Measurements from ENCODE around the gene GDF9. TPM values are rescaled to one million over a fixed set of nuclear protein-coding genes. Genes with fewer than 3 reads are reported as not detected.

Gene GDF9
- total RNA-seq, 1 experiment from 2014 or later: 0.54 TPM

DNA sequence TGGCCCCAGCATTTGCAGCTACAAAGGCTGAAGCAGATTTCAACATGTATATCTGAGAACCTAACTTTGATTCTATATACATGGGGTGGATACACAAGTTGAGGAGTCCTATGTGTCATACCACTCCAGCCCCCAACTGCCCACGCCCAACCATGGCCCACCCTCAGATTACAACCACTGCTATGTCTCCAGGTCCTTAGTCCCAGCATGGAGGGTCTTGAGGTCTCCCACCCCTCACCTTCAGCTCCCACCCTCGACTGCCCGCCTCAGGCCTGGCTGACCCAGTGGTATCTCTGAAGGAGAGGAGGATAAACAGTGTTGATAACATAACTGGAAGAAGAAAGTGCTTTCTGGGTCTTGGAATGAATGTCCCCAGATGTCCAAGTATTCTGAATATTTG, 44.9 kb downstream of the GDF9 start:
- ChIA-PET CTCF (interaction anchor here (0.5 to 2.0 kb wide), 5 partner anchors 14 to 340 kb away, joined by 3 to 15 read pairs (median 4); partner anchors contain the start of gene CCNI2), POLR2A (no interaction called here)
- H3K4me3 ChIP-seq (ENCODE audit: low read depth in 2 of 2, low read length in 2 of 2): no peak overlapping the region
- no peaks in the 10 kb centered on the region for H3K27me3 ChIP-seq (ENCODE audit: control insufficient read depth, insufficient read depth, low read length)
- no peaks in the 10 kb centered on the region for H3K9me3 ChIP-seq (ENCODE audit: control insufficient read depth, insufficient read depth, low read depth, low read length)
- intact Hi-C loops (cut with micrococcal nuclease; ENCODE audit: unreplicated experiment) (loop anchor here (10.0 kb wide), 1 partner anchor 437 kb away; no protein-coding TSS in a partner anchor), in situ Hi-C loops (cut with HindIII; ENCODE audit: low pct_unique_long_range_greater_than_20kb, low sequenced_read_pairs) (no loop called here)
- BruUV-seq (replicated peaks): no TSS peak
- ATAC-seq: no peak
- TF ChIP-seq, protein P1, sequence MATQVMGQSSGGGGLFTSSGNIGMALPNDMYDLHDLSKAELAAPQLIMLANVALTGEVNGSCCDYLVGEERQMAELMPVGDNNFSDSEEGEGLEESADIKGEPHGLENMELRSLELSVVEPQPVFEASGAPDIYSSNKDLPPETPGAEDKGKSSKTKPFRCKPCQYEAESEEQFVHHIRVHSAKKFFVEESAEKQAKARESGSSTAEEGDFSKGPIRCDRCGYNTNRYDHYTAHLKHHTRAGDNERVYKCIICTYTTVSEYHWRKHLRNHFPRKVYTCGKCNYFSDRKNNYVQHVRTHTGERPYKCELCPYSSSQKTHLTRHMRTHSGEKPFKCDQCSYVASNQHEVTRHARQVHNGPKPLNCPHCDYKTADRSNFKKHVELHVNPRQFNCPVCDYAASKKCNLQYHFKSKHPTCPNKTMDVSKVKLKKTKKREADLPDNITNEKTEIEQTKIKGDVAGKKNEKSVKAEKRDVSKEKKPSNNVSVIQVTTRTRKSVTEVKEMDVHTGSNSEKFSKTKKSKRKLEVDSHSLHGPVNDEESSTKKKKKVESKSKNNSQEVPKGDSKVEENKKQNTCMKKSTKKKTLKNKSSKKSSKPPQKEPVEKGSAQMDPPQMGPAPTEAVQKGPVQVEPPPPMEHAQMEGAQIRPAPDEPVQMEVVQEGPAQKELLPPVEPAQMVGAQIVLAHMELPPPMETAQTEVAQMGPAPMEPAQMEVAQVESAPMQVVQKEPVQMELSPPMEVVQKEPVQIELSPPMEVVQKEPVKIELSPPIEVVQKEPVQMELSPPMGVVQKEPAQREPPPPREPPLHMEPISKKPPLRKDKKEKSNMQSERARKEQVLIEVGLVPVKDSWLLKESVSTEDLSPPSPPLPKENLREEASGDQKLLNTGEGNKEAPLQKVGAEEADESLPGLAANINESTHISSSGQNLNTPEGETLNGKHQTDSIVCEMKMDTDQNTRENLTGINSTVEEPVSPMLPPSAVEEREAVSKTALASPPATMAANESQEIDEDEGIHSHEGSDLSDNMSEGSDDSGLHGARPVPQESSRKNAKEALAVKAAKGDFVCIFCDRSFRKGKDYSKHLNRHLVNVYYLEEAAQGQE (IDR thresholded peaks at IDR 0.05; ENCODE audit: insufficient read depth in 1 of 2, low read depth in 2 of 2, low read length in 1 of 2): no peak
- no peak for TF ChIP-seq TCF7L2 (IDR thresholded peaks at IDR 0.05; ENCODE audit: low read depth, low read length)
- no peak for TF ChIP-seq SIN3A (IDR thresholded peaks at IDR 0.05; ENCODE audit: borderline replicate concordance, insufficient read depth, low read depth, low read length)
- no peak for TF ChIP-seq POLR2AphosphoS5 (IDR thresholded peaks at IDR 0.05; ENCODE audit: low read depth, low read length)
- TF ChIP-seq, protein P2, sequence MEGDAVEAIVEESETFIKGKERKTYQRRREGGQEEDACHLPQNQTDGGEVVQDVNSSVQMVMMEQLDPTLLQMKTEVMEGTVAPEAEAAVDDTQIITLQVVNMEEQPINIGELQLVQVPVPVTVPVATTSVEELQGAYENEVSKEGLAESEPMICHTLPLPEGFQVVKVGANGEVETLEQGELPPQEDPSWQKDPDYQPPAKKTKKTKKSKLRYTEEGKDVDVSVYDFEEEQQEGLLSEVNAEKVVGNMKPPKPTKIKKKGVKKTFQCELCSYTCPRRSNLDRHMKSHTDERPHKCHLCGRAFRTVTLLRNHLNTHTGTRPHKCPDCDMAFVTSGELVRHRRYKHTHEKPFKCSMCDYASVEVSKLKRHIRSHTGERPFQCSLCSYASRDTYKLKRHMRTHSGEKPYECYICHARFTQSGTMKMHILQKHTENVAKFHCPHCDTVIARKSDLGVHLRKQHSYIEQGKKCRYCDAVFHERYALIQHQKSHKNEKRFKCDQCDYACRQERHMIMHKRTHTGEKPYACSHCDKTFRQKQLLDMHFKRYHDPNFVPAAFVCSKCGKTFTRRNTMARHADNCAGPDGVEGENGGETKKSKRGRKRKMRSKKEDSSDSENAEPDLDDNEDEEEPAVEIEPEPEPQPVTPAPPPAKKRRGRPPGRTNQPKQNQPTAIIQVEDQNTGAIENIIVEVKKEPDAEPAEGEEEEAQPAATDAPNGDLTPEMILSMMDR (IDR thresholded peaks at IDR 0.05): no peak
- no peaks in the 10 kb centered on the region for H3K36me3 ChIP-seq (ENCODE audit: control insufficient read depth, insufficient read depth, low read length)
- peaks cover 14% of the 10 kb centered on the region for H3K4me1 ChIP-seq (ENCODE audit: control insufficient read depth, insufficient read depth, low read length)
- H3K27ac ChIP-seq (ENCODE audit: low read length): no peak overlapping the region
- no peak for DNase-seq (ENCODE audit: low read depth, low spot score)

DNA sequence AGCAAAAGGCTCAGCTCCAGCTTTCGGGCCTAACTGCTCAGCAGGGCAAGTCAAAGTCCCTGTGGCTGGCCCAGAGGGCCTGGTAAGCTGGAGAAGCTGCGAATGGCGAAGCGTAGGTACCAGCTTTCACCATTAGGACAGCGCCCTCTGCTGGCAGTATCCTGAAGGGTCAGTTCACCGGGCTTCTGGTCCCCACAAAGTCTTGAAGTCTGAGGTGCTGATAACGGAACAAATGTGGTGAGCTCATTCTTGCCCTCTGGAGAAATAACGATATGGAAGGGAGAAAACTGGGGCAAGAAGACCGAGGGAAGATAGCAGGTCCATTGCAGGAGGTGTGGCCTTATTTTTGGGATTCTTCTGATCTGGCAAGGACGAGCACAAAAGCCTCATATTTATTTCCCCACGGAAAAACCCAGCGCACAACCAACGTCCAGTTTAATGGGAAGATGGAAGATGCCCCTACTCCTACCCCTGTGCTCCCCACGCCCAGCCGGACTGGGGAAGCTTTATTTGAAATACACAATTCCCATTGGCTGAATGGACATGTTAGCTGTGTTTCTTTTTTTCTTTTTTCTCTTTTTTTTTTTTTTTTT, 46.0 kb downstream of the GDF9 start:
- in situ Hi-C loops (cut with HindIII; ENCODE audit: low pct_unique_long_range_greater_than_20kb, low sequenced_read_pairs): no loop called here
- H3K27ac ChIP-seq (ENCODE audit: low read length): no peak overlapping the region
- ATAC-seq (peak; percentile 94), DNase-seq (ENCODE audit: low read depth, low spot score) (peak; percentile 64)
- BruUV-seq (replicated peaks): no TSS peak
- H3K4me3 ChIP-seq (ENCODE audit: low read depth in 2 of 2, low read length in 2 of 2): peak overlapping the region in 1 of 2 experiments; percentile 0; a peak in 1 of 4 replicates
- POLR2A ChIA-PET: interaction anchor here (0.6 to 0.7 kb wide), 4 partner anchors 18 to 449 kb away, joined by 4 to 15 read pairs (median 8); no protein-coding TSS in a partner anchor
- H3K4me1 ChIP-seq (ENCODE audit: control insufficient read depth, insufficient read depth, low read length): peaks cover 14% of the 10 kb centered on the region
- H3K27me3 ChIP-seq (ENCODE audit: control insufficient read depth, insufficient read depth, low read length): no peaks in the 10 kb centered on the region
- intact Hi-C loops (cut with micrococcal nuclease; ENCODE audit: unreplicated experiment): loop anchor here (10.0 kb wide), 1 partner anchor 435 kb away; no protein-coding TSS in a partner anchor
- H3K36me3 ChIP-seq (ENCODE audit: control insufficient read depth, insufficient read depth, low read length): no peaks in the 10 kb centered on the region
- no peaks in the 10 kb centered on the region for H3K9me3 ChIP-seq (ENCODE audit: control insufficient read depth, insufficient read depth, low read depth, low read length)
- CTCF ChIA-PET: interaction anchor here (0.6 to 2.0 kb wide), 20 partner anchors 10 to 546 kb away, joined by 3 to 15 read pairs (median 4); partner anchors contain the start of genes CCNI2 and SHROOM1
- TF ChIP-seq, protein P2 (IDR thresholded peaks at IDR 0.05): peak; percentile 93
- TF ChIP-seq POLR2AphosphoS5 (IDR thresholded peaks at IDR 0.05; ENCODE audit: low read depth, low read length): no peak
- TF ChIP-seq, protein P1 (IDR thresholded peaks at IDR 0.05; ENCODE audit: insufficient read depth in 1 of 2, low read depth in 2 of 2, low read length in 1 of 2): no peak
- no peak for TF ChIP-seq SIN3A (IDR thresholded peaks at IDR 0.05; ENCODE audit: borderline replicate concordance, insufficient read depth, low read depth, low read length)
- no peak for TF ChIP-seq TCF7L2 (IDR thresholded peaks at IDR 0.05; ENCODE audit: low read depth, low read length)
